Raji (cell line): ENCODE data around the gene HAGH.

Experiments
- POLR2A ChIP-seq: IDR thresholded peaks from 2 replicates; pipeline ENCODE4 v1.6.1; 2011; ENCODE audit warnings: low read depth, low read length, control low read depth; ENCODE audit not compliant: insufficient read depth

Gene HAGH

DNA sequence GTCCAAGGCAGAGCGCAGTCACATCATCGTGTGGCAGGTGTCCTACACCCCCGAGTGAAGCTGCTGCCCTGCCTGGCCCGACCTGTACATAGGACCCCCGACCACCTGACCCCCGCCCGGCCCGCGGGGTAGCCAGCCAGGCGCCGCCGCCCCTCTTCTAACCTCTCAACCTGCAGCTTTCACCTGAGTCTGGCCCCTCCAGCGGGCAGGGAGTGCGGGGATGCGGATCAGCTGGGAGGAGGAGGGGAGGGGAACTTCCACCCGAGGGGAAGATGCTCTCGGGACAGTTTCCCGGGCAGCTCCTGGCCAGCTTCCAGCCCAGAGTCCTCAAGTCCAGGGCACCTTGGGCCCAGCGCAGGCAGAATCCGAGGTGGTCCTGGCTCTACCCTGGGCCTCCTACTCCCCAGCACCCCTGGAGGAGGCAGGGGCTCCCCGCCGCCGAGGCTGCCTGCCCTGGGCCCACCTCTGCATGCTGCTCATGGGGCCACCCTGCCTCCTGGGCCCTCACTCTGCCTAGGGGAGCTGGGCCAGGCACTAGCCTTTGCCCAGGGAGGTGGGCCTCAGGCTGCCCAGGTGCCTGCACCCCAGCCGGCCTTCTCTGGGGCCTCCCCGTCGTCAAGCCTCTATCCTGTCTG, 57.7 kb downstream of the HAGH start:
- no peak for TF ChIP-seq POLR2A

- 0 out of 2 replicates have a peak, but pooled peaks have one; percentile 15 for TF ChIP-seq POLR2A
Observed at GRCh38 chr16:1768061-1768766, 58.4 kb downstream of the HAGH start.

GRCh38 chr16:1767116-1767994, 59.3 kb downstream of the HAGH start:
- TF ChIP-seq POLR2A, result no peak

DNA sequence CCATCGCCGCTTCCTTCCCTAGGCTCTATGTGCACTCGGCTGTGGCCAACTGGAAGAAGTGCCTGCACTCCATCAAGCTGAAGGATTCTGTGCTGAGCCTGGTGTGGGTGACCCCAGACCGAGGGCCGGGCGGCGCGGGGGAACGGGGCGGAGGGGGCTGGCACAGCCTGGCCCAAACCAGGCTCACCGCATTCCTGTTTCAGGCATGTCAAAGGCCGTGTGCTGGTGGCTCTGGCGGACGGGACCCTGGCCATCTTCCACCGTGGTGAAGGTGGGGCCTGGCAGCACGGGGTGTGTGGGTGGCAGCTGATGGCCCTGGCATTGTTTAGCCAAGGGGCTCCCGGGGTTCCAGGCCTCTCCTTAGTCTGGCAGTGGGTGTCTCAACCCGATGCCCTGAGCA, 59.9 kb downstream of the HAGH start:
- no peak for TF ChIP-seq POLR2A

DNA sequence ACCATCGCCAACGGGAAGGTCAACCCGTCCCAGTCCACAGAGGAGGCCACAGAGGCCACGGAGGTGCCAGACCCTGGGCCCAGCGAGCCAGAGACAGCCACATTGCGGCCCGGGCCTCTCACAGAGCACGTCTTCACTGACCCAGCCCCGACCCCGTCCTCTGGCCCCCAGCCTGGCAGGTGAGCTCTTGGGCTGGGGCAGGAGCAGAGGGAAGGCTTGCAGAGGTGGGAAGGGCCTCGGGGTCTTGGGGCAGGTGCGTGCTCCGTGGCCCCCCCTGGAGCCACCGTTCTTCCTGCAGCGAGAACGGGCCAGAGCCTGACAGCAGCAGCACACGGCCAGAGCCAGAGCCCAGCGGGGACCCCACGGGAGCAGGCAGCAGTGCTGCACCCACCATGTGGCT, 60.4 kb downstream of the HAGH start:
- TF ChIP-seq POLR2A, result no peak

DNA sequence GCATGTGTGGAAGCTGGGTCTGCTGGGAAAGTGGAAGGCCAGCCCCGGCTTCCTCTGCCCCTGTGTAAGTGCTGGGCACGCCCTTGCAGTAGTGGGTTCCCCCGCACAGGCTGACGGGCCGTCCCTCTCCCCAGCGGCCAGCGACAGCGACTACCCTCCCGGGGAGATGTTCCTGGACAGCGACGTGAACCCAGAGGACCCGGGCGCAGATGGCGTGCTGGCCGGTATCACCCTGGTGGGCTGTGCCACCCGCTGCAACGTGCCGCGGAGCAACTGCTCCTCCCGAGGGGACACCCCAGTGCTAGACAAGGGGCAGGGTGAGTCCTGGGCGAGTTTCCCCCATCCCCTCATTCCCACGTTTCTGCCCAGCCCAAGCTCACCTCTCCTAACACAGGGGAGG, 60.8 kb downstream of the HAGH start:
- TF ChIP-seq POLR2A, result no peak

DNA sequence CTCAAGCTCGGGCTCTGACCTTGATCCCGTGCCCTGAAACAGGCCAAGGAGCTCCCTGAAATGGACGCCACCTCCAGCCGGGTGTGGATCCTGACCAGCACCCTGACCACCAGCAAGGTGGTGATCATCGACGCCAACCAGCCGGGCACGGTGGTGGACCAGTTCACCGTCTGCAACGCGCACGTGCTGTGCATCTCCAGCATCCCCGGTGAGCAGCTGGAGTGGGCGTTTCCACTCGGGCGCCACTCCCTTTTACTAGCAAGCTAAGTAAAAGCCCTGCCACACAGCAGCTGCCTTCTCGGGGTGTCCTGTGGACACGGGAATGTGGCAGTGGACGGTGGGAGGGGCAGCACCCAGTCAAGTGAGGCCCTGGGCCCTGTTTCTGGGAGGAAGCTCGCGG, 61.7 kb downstream of the HAGH start:
- TF ChIP-seq POLR2A, result no peak

GRCh38 chr16:1763521-1764511, 62.8 kb downstream of the HAGH start:
- TF ChIP-seq POLR2A, result no peak

DNA sequence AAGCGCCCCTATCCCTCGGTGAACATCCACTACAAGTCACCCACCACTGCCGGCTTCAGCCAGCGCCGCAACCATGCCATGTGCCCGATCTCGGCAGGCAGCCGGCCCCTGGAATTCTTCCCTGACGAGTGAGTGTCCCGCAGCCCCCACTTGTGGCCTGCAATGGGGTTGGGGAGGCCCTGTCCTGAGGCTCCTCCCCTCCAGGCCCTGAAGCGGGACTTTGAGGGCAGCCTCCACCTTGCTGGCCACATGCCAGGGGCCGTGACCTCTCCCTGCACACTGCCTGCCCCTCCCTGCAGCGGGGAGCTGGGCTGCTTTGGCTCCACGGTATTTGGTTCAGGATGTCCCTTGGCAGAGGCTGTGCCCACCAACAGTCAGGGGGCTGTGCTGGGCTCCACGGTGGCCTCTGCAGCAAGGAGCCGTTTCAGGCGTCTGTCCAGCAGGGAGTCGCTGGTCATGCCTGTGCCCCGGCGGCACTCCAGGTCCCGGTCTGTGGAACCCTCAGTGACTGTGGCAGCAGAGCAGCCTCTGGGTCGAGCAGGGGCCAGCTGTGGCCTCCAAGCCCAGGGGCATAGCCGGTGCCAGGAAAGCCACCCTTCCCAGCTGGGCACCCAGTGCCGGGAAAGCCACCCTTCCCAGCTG, 63.6 kb downstream of the HAGH start:
- TF ChIP-seq POLR2A, result no peak

GRCh38 chr16:1762196-1762878, 64.3 kb downstream of the HAGH start:
- no peak for TF ChIP-seq POLR2A

- no peak for TF ChIP-seq POLR2A
Observed at GRCh38 chr16:1761751-1762150, 64.9 kb downstream of the HAGH start.

DNA sequence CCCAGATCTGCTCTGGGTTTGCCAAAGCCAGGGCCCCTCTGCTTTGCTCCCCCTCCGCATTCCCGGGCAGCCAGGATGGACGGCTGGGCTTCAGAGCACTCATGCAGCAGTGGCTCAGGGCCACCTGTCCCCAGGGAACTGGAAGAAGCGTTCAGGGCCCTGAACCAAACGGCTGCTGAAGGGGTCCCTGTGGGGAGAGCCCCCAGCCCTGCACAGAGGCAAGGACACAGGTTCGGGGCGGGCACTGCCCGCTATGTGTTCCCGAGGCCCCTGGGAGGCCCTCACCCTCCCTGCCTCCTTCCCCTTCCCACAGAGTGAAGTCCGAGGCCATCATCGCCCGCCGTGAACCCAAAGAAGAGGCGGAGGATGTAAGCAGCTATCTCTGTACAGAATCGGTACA, 65.7 kb downstream of the HAGH start:
- no peak for TF ChIP-seq POLR2A

GRCh38 chr16:1759511-1759910, 67.1 kb downstream of the HAGH start:
- no peak for TF ChIP-seq POLR2A

GRCh38 chr16:1758923-1759322, 67.7 kb downstream of the HAGH start:
- TF ChIP-seq POLR2A, result no peak
